Gastroesophageal sphincter (tissue), 4 donors: ENCODE data around the gene FHIT. TPM values are rescaled to one million over a fixed set of nuclear protein-coding genes. Genes with fewer than 3 reads are reported as not detected.

ENCODE experiments used
- ATAC-seq: fragments of 150-250 bp; one replicate; pipeline ENCODE4 v1.9.1; 2016; ENCODE audit warnings: mild to moderate bottlenecking, moderate library complexity
- H3K27ac ChIP-seq, 4 donors: fragments of 200-600 bp; sonication (generic) in 3 of 4; 1 replicate in 3 of 4; 2 replicates in 1 of 4; pipeline ENCODE4 v1.5.1; 2016 to 2019
- H3K27me3 ChIP-seq: fragments of 200-600 bp; sonication (generic); one replicate; pipeline ENCODE4 v1.5.1; 2019
- H3K36me3 ChIP-seq, 2 donors: fragments of 200-600 bp; sonication (generic); one replicate each; pipeline ENCODE4 v1.5.1; 2019; ENCODE audit warnings: control low read depth in 1 of 2
- H3K4me1 ChIP-seq, 3 donors: fragments of 200-600 bp; sonication (generic); 1 replicate in 2 of 3; 2 replicates in 1 of 3; pipeline ENCODE4 v1.5.1; 2016 to 2019; ENCODE audit warnings: control low read depth in 2 of 3
- H3K4me3 ChIP-seq, 2 donors: fragments of 200-600 bp; sonication (generic); one replicate each; pipeline ENCODE4 v1.5.1; 2019; ENCODE audit warnings: mild to moderate bottlenecking in 1 of 2, moderate library complexity in 1 of 2
- H3K9me3 ChIP-seq, 3 donors: fragments of 200-600 bp; sonication (generic); one replicate each; pipeline ENCODE4 v1.5.1; 2017 to 2019; ENCODE audit warnings: control low read depth in 2 of 3
- CTCF ChIP-seq, 4 experiments: fragments of 200-600 bp in 2 of 4; fragments of 450-650 bp in 2 of 4; sonication (generic) in 1 of 4; IDR thresholded peaks; one replicate each; pipeline ENCODE4 v1.5.1; 2017 to 2019; ENCODE audit warnings: antibody characterized with exemption in 4 of 4, mild to moderate bottlenecking in 2 of 4, moderate library complexity in 2 of 4
- EP300 ChIP-seq: sonication (generic); formaldehyde crosslinking; IDR thresholded peaks from one replicate; pipeline ENCODE4 v1.6.1; 2017; ENCODE audit warnings: antibody characterized with exemption, mild to moderate bottlenecking
- POLR2A ChIP-seq, 2 donors: fragments of 450-650 bp; IDR thresholded peaks; one replicate each; pipeline ENCODE4 v1.6.1; 2017; ENCODE audit warnings: antibody characterized with exemption in 2 of 2, mild to moderate bottlenecking in 2 of 2, moderate library complexity in 1 of 2
- POLR2AphosphoS5 ChIP-seq: sonication (generic); formaldehyde crosslinking; IDR thresholded peaks from one replicate; pipeline ENCODE4 v1.6.1; 2017; ENCODE audit warnings: antibody characterized with exemption
- WGBS, 2 donors: methylation state at CpG; one replicate each; pipeline ENCODE4 v1.1.5; 2018; ENCODE audit warnings: low coverage in 1 of 2; 5-methylcytosine and 5-hydroxymethylcytosine counted together
- total RNA-seq, 4 donors: library from RNA; depleted of rRNA; stranded (reverse); fragments of >200 nt; gene quantifications; one replicate each; pipeline ENCODE4 v1.1.0, GENCODE V29; 2016

FHIT gene
- total RNA-seq, 4 donors from 2014 or later = 1.4 to 7.3 (median 3.9) TPM

GRCh38 chr3:61268644-61269043 is 17.4 kb upstream of the FHIT start:
- no peaks in the 10 kb centered on the region for H3K4me1 ChIP-seq
- TF ChIP-seq POLR2AphosphoS5 = no peak
- TF ChIP-seq POLR2A (IDR thresholded peaks at IDR 0.05) = no peak
- TF ChIP-seq CTCF (IDR thresholded peaks at IDR 0.05) = no peak
- TF ChIP-seq EP300 = no peak
- H3K27me3 ChIP-seq = no peaks in the 10 kb centered on the region
- H3K27ac ChIP-seq = no peak overlapping the region
- no peak for ATAC-seq
- no peaks in the 10 kb centered on the region for H3K36me3 ChIP-seq
- H3K9me3 ChIP-seq = no peaks in the 10 kb centered on the region
- no peak overlapping the region for H3K4me3 ChIP-seq
- 46 to 80% methylated on average over 1 to 2 of the region's 2 CpGs for WGBS, 2 donors

- no peaks in the 10 kb centered on the region for H3K36me3 ChIP-seq
- no peak overlapping the region for H3K27ac ChIP-seq
- no peaks in the 10 kb centered on the region for H3K9me3 ChIP-seq
- WGBS, 2 donors = 91 to 93% methylated on average over 2 of the region's 2 CpGs
- TF ChIP-seq CTCF (IDR thresholded peaks at IDR 0.05) (no peak), POLR2A (IDR thresholded peaks at IDR 0.05) (no peak), EP300 (no peak), POLR2AphosphoS5 (no peak)
- no peak for ATAC-seq
- H3K4me1 ChIP-seq = no peaks in the 10 kb centered on the region
- H3K27me3 ChIP-seq = no peaks in the 10 kb centered on the region
- no peak overlapping the region for H3K4me3 ChIP-seq
Measured at GRCh38 chr3:61264281-61264680, 13.0 kb upstream of the FHIT start.

GRCh38 chr3:61257148-61257547 is 5.9 kb upstream of the FHIT start:
- TF ChIP-seq CTCF (IDR thresholded peaks at IDR 0.05) = no peak
- no peak for TF ChIP-seq POLR2A (IDR thresholded peaks at IDR 0.05)
- no peak for TF ChIP-seq EP300
- no peak for TF ChIP-seq POLR2AphosphoS5
- no peaks in the 10 kb centered on the region for H3K9me3 ChIP-seq
- ATAC-seq = no peak
- H3K27me3 ChIP-seq = no peaks in the 10 kb centered on the region
- 79 to 90% methylated on average over 1 of the region's 1 CpG for WGBS, 2 donors
- no peak overlapping the region for H3K27ac ChIP-seq
- peaks cover 0 to 5% (median 0%) of the 10 kb centered on the region in 3 donors for H3K4me1 ChIP-seq
- H3K4me3 ChIP-seq = no peak overlapping the region
- no peaks in the 10 kb centered on the region for H3K36me3 ChIP-seq

- Histone ChIP-seq H3K27me3 (no peaks in the 10 kb centered on the region), H3K27ac (no peak overlapping the region), H3K4me3 (no peak overlapping the region), H3K4me1 (peaks cover 0 to 21% (median 7%) of the 10 kb centered on the region in 3 donors), H3K36me3 (no peaks in the 10 kb centered on the region), H3K9me3 (no peaks in the 10 kb centered on the region)
- no peak for ATAC-seq
- WGBS, 2 donors = 95 to 100% methylated on average over 3 of the region's 3 CpGs
- TF ChIP-seq POLR2AphosphoS5 = no peak
- no peak for TF ChIP-seq CTCF (IDR thresholded peaks at IDR 0.05)
- TF ChIP-seq POLR2A (IDR thresholded peaks at IDR 0.05) = no peak
Measured at GRCh38 chr3:61253756-61254155, 2.5 kb upstream of the FHIT start.

GRCh38 chr3:61252836-61253235 is 1.6 kb upstream of the FHIT start:
- Histone ChIP-seq H3K27me3 (no peaks in the 10 kb centered on the region), H3K36me3 (no peaks in the 10 kb centered on the region), H3K27ac (no peak overlapping the region), H3K4me3 (no peak overlapping the region), H3K9me3 (no peaks in the 10 kb centered on the region), H3K4me1 (peaks cover 0 to 21% (median 7%) of the 10 kb centered on the region in 3 donors)
- ATAC-seq = no peak
- TF ChIP-seq POLR2A (IDR thresholded peaks at IDR 0.05) (no peak), CTCF (IDR thresholded peaks at IDR 0.05) (no peak), POLR2AphosphoS5 (no peak), EP300 (no peak)
- 68 to 70% methylated on average over 2 of the region's 2 CpGs for WGBS, 2 donors
